ENCODE measurements around the gene NHLRC4.

Gene NHLRC4

GRCh38 chr16:525123-525519 lies 41.7 kb upstream of the NHLRC4 start:
- H3K27ac ChIP-seq (ENCODE audit: low read depth, low read length) = no peak overlapping the region
- peaks cover 11% of the 10 kb centered on the region for H3K36me3 ChIP-seq (ENCODE audit: insufficient read depth, low read length)
- no peak overlapping the region for H3K4me3 ChIP-seq (ENCODE audit: low read depth in 1 of 2, low read length in 2 of 2)
- no peak overlapping the region for H3K9ac ChIP-seq (ENCODE audit: low read length)
- peaks cover 33% of the 10 kb centered on the region for H3K4me1 ChIP-seq (ENCODE audit: insufficient read depth, low read length)
- H3K9me3 ChIP-seq (ENCODE audit: low read length) = no peaks in the 10 kb centered on the region
- no peaks in the 10 kb centered on the region for H3K27me3 ChIP-seq (ENCODE audit: control insufficient read depth in 1 of 2, insufficient read depth in 2 of 2, low read length in 2 of 2)

GRCh38 chr16:525520-526180 lies 41.2 kb upstream of the NHLRC4 start:
- H3K4me1 ChIP-seq (ENCODE audit: insufficient read depth, low read length) = peaks cover 33% of the 10 kb centered on the region
- peak overlapping the region; percentile 84 for H3K9ac ChIP-seq (ENCODE audit: low read length)
- H3K27ac ChIP-seq (ENCODE audit: low read depth, low read length) = peak overlapping the region; percentile 90

DNA sequence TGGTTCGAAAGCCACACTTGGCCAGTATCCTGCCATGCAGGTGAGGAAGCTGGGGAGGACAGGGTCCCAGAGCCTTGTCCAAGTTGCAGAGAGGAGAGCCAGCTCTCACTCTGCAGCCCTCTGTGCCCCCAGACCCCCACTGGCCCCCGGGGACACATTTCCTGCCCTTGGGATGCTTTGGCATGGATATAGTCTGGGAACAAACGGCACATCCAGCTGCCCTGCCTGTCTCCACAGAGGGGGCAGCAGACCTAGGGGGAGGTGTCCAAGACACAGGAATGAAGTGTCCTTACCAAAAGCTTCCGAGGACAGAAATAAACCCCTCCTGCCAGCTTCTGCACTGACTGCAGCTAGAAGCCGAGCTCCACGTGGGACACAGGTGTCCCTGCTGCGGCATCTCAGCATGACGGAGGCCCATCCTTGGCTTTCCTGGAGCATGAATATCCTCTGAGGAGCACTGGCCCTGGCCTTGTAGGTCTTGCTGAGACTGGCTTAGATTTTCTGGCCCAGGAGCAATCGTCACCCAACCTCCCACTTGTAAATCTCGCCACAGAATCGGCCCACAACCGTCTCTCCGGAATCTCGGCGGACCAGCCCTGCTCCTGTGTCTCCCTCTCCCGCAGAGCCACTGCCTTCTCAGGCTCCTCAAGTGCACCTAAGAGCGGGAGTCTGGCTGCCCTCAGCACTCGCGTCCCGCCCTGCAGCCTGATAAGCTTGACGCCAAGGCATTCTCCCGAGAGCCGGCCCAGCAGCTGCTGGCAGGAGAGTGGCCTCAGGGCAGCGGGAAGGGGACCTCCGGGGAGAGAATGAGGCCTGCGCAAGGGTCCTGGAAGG lies 40.4 kb upstream of the NHLRC4 start:
- Histone ChIP-seq H3K27me3 (ENCODE audit: control insufficient read depth in 1 of 2, insufficient read depth in 2 of 2, low read length in 2 of 2) (no peaks in the 10 kb centered on the region), H3K4me1 (ENCODE audit: insufficient read depth, low read length) (peaks cover 33% of the 10 kb centered on the region), H3K9me3 (ENCODE audit: low read length) (no peaks in the 10 kb centered on the region), H3K9ac (ENCODE audit: low read length) (peak overlapping the region; percentile 84), H3K27ac (ENCODE audit: low read depth, low read length) (peak overlapping the region; percentile 90), H3K4me3 (ENCODE audit: low read depth in 1 of 2, low read length in 2 of 2) (peak overlapping the region; percentile 83 to 86), H3K36me3 (ENCODE audit: insufficient read depth, low read length) (no peaks in the 10 kb centered on the region)

More at GRCh38 chr16:525520-526180, 41.2 kb upstream of the NHLRC4 start:
- Histone ChIP-seq H3K9me3 (ENCODE audit: low read length) (no peaks in the 10 kb centered on the region), H3K36me3 (ENCODE audit: insufficient read depth, low read length) (peaks cover 5% of the 10 kb centered on the region), H3K4me3 (ENCODE audit: low read depth in 1 of 2, low read length in 2 of 2) (peak overlapping the region in 1 of 2 donors; percentile 86), H3K27me3 (ENCODE audit: control insufficient read depth in 1 of 2, insufficient read depth in 2 of 2, low read length in 2 of 2) (no peaks in the 10 kb centered on the region)

- peaks cover 33% of the 10 kb centered on the region for H3K4me1 ChIP-seq (ENCODE audit: insufficient read depth, low read length)
Observed at GRCh38 chr16:527015-527903, 39.5 kb upstream of the NHLRC4 start, which contains the start of gene CAPN15. TSS of gene CAPN15 (plus strand) at chr16:527712. CDS start at chr16:546839, 19,127 bp downstream.

DNA sequence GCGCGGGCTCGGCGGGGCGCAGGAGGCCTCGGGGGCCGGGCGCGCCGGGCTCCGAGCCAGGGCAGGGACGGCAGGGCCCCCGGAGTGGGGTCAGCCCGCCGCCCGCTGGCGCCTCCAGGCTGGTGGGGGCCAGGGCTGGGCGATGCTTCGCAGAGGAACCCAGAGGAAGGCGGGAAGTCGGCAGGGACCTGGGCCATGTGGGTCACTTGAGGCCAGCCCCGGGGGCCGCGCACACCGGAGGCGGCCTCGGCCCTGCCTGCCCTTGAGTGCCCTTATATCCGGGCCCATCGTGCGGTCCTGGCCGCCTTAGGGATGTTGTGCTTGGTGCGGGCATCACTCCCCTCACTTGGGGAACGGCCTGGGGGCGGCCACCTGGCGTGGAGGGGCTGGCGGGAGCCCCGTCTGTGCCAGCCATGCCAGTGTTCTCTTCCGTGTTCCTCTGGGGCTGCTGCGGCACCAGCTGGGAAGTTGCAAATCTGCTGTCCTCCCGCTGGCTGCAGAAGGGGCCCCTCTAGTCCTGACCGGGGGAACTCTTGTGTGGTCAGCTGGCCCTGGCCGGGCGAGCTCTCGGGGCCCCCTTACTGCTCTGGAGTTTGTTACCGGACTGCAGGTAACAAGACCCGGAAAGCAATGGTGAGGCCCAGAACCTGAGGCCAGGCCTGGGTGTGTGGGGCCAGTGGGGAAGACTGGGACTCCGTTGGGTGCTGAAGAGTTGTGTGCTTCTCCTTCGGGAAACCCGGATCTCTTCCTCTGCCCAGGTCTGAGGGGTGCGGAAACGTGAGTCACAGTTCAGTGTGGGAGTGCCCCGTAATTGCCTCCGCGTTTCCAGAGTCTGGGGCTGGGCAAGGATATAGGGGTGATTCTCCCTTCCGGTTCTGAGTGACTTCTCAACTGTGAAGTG lies 38.4 kb upstream of the NHLRC4 start:
- H3K27me3 ChIP-seq (ENCODE audit: control insufficient read depth in 1 of 2, insufficient read depth in 2 of 2, low read length in 2 of 2) = no peaks in the 10 kb centered on the region
- H3K27ac ChIP-seq (ENCODE audit: low read depth, low read length) = peak overlapping the region; percentile 49
- peaks cover 33% of the 10 kb centered on the region for H3K4me1 ChIP-seq (ENCODE audit: insufficient read depth, low read length)
- H3K9ac ChIP-seq (ENCODE audit: low read length) = peak overlapping the region; percentile 49
- H3K4me3 ChIP-seq (ENCODE audit: low read depth in 1 of 2, low read length in 2 of 2) = peak overlapping the region; percentile 71 to 83
- H3K9me3 ChIP-seq (ENCODE audit: low read length) = no peaks in the 10 kb centered on the region
- H3K36me3 ChIP-seq (ENCODE audit: insufficient read depth, low read length) = no peaks in the 10 kb centered on the region

More at GRCh38 chr16:527015-527903, 39.5 kb upstream of the NHLRC4 start, which contains the start of gene CAPN15:
- Histone ChIP-seq H3K27ac (ENCODE audit: low read depth, low read length) (peak within 1 kb of the TSS; percentile 90), H3K4me3 (ENCODE audit: low read depth in 1 of 2, low read length in 2 of 2) (peak within 1 kb of the TSS; percentile 83 to 86), H3K27me3 (ENCODE audit: control insufficient read depth in 1 of 2, insufficient read depth in 2 of 2, low read length in 2 of 2) (no peaks in the 10 kb centered on the region), H3K9me3 (ENCODE audit: low read length) (no peaks in the 10 kb centered on the region), H3K36me3 (ENCODE audit: insufficient read depth, low read length) (no peaks in the 10 kb centered on the region), H3K9ac (ENCODE audit: low read length) (peak within 1 kb of the TSS; percentile 84)

- Histone ChIP-seq H3K9ac (ENCODE audit: low read length) (peak overlapping the region; percentile 49), H3K4me3 (ENCODE audit: low read depth in 1 of 2, low read length in 2 of 2) (peak overlapping the region; percentile 71 to 83), H3K4me1 (ENCODE audit: insufficient read depth, low read length) (peaks cover 33% of the 10 kb centered on the region)
Observed at GRCh38 chr16:529012-529575, 37.7 kb upstream of the NHLRC4 start.

GRCh38 chr16:530111-530817 lies 36.5 kb upstream of the NHLRC4 start:
- Histone ChIP-seq H3K9me3 (ENCODE audit: low read length) (no peaks in the 10 kb centered on the region), H3K27ac (ENCODE audit: low read depth, low read length) (no peak overlapping the region), H3K9ac (ENCODE audit: low read length) (no peak overlapping the region), H3K27me3 (ENCODE audit: control insufficient read depth in 1 of 2, insufficient read depth in 2 of 2, low read length in 2 of 2) (no peaks in the 10 kb centered on the region), H3K4me1 (ENCODE audit: insufficient read depth, low read length) (peaks cover 31% of the 10 kb centered on the region), H3K4me3 (ENCODE audit: low read depth in 1 of 2, low read length in 2 of 2) (no peak overlapping the region), H3K36me3 (ENCODE audit: insufficient read depth, low read length) (no peaks in the 10 kb centered on the region)

More at GRCh38 chr16:529012-529575, 37.7 kb upstream of the NHLRC4 start:
- H3K27ac ChIP-seq (ENCODE audit: low read depth, low read length) = peak overlapping the region; percentile 49
- H3K27me3 ChIP-seq (ENCODE audit: control insufficient read depth in 1 of 2, insufficient read depth in 2 of 2, low read length in 2 of 2) = no peaks in the 10 kb centered on the region
- H3K36me3 ChIP-seq (ENCODE audit: insufficient read depth, low read length) = no peaks in the 10 kb centered on the region
- no peaks in the 10 kb centered on the region for H3K9me3 ChIP-seq (ENCODE audit: low read length)

DNA sequence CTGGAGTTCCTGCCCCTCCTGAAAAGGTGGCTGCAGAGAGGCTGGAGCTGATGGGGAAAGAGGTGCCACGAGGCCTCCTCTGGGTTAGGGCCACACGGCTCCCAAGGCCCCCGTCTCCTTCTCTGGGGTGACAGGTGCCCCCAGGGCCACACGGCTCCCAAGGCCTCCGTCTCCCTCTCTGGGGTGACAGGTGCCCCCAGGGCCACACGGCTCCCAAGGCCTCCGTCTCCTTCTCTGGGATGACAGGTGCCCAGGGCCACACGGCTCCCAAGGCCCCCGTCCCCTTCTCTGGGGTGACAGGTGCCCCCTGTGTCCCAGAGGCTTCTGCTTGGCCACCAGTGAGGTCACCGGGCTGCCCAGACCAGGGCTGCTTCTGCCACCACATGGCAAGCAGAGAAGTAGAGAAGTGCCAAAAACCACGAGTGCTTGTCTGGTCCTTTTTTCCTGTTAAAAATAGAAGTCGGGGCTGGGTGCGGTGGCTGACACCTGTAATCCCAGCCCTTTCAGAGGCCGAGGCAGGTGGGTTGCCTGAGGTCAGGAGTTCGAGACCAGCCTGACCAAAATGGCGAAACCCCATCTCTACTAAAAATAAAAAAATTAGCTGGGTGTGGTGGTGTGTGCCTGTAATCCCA lies 35.2 kb upstream of the NHLRC4 start:
- Histone ChIP-seq H3K27ac (ENCODE audit: low read depth, low read length) (no peak overlapping the region), H3K36me3 (ENCODE audit: insufficient read depth, low read length) (no peaks in the 10 kb centered on the region), H3K27me3 (ENCODE audit: control insufficient read depth in 1 of 2, insufficient read depth in 2 of 2, low read length in 2 of 2) (no peaks in the 10 kb centered on the region), H3K9ac (ENCODE audit: low read length) (no peak overlapping the region), H3K4me1 (ENCODE audit: insufficient read depth, low read length) (peaks cover 18% of the 10 kb centered on the region), H3K9me3 (ENCODE audit: low read length) (no peaks in the 10 kb centered on the region), H3K4me3 (ENCODE audit: low read depth in 1 of 2, low read length in 2 of 2) (no peak overlapping the region)

- no peaks in the 10 kb centered on the region for H3K9me3 ChIP-seq (ENCODE audit: low read length)
- H3K36me3 ChIP-seq (ENCODE audit: insufficient read depth, low read length) = no peaks in the 10 kb centered on the region
- H3K27me3 ChIP-seq (ENCODE audit: control insufficient read depth in 1 of 2, insufficient read depth in 2 of 2, low read length in 2 of 2) = no peaks in the 10 kb centered on the region
- no peak overlapping the region for H3K27ac ChIP-seq (ENCODE audit: low read depth, low read length)
- H3K9ac ChIP-seq (ENCODE audit: low read length) = no peak overlapping the region
- H3K4me1 ChIP-seq (ENCODE audit: insufficient read depth, low read length) = peaks cover 15% of the 10 kb centered on the region
- H3K4me3 ChIP-seq (ENCODE audit: low read depth in 1 of 2, low read length in 2 of 2) = no peak overlapping the region
Observed at GRCh38 chr16:533391-534123, 33.2 kb upstream of the NHLRC4 start.

All from muscle layer of colon (tissue), 2 donors.